GM21737 (cell line): ENCODE results near the gene FGF21.
"Not testable (repeated sequence)": the region's sequence is repeated elsewhere in the genome, so short reads cannot be mapped to it uniquely, and the experiment has no call there.

Source experiments
- ATAC-seq: cut with Tn5 transposase; IDR thresholded peaks from one replicate; pipeline ENCODE4 v1.9.1; 2021; ENCODE audit warnings: mild to moderate bottlenecking, moderate library complexity; ENCODE audit not compliant: unreplicated experiment

Gene FGF21

GRCh38 chr19:48755084-48755641, at the start of gene FGF21:
FGF21 (plus strand) TSS chr19:48755524; CDS start chr19:48756237, 713 bp downstream.
- no peak for ATAC-seq

- no peak for ATAC-seq
Observed at GRCh38 chr19:48708471-48708870, 46.9 kb upstream of the FGF21 start.

DNA sequence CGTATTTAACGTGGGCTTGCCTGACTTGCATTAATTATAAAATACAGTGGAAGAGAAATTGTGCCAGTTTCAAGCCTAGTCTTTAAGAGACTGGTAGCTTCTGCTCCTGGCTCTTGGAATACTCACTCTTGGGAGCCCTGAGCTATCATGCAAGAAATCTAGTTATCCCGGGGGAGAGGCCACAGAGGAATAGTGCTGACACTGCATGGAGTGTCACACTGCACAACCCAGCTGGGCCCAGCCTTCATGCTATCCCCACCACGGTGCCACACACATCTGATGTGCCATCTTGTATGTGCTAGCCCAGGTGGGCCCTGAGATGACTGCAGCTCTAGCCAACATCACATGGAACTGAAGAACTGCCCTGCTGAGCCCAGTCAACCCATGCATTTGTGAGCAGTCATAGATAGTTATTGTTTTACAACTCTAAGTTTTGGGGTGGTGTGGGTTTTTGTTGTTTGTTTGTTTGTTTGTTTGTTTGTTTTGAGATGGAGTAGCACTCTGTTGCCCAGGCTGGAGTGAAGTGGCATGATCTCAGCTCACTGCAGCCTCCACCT, 44.1 kb upstream of the FGF21 start:
- ATAC-seq = no peak

- ATAC-seq = no peak
Observed at GRCh38 chr19:48713041-48713863, 42.1 kb upstream of the FGF21 start.

- peak; percentile 85 for ATAC-seq
Observed at GRCh38 chr19:48713864-48714755, 41.2 kb upstream of the FGF21 start.

DNA sequence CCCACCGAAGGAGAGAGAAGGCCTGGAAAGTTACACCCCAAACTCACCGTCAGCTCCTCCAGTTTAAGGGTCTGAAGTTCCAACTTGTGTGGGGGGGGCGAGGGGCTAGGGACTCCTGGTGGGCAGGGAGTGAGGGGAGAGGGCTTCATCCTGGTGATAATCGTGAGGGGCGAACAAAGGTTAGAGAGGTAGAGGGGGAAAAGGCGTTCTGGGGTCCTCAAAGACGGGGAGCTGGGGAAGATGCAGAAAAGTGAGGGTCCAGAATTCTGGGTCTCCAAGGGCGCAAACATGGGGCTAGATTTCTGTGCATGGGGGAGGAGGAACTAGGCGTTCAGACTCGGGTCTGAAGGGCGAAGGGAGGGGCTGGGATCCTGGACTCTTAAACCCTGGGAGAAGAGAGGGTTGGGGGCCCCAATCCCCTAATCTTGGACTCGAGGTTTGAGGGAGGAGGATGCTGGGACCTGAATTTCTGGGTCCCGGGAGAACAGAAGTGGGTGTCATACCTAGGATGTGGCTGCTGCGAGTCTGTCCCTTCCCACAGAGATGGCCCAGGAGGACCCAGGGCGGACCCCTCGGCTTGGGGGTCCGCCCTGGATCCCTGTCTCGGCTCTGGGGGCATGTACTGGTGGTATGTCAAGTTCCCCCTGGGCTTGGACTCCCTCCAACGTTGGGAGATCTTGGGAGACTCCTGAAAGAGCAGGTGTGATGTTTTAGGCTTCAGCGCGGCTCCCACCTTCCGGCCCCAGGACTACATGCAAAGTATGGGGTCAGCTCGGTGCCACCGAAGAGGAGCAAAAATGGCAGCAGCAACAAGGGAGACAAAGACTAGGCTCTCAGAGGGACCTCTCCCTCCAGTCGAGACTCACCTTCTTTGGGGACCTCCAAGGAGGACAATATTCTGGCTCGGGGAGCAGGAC, 40.3 kb upstream of the FGF21 start:
- ATAC-seq = no peak

DNA sequence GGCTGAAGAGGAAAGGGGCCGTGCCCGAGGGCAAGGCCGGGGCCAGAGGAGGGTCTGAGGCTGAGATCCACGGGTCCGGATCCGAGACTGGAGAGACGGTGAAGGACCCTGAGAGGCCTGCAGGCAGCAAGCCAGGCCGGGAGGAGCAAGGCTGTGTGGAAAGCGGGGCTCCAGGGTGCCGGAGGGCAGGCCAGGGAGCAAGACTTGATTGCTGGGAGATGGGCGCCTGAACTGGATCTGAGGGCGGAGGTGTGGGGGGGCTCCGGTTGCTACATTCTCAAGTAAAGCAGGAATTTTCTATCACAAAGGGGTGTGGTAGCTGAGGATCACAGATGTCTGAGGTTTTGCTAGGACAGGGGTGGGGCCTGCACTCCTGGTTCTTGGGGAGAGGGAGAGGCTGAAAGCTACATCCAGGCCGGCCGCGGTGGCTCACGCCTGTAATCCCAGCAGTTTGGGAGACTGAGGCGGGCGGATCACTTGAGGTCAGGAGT, 39.6 kb upstream of the FGF21 start:
- ATAC-seq = no peak

DNA sequence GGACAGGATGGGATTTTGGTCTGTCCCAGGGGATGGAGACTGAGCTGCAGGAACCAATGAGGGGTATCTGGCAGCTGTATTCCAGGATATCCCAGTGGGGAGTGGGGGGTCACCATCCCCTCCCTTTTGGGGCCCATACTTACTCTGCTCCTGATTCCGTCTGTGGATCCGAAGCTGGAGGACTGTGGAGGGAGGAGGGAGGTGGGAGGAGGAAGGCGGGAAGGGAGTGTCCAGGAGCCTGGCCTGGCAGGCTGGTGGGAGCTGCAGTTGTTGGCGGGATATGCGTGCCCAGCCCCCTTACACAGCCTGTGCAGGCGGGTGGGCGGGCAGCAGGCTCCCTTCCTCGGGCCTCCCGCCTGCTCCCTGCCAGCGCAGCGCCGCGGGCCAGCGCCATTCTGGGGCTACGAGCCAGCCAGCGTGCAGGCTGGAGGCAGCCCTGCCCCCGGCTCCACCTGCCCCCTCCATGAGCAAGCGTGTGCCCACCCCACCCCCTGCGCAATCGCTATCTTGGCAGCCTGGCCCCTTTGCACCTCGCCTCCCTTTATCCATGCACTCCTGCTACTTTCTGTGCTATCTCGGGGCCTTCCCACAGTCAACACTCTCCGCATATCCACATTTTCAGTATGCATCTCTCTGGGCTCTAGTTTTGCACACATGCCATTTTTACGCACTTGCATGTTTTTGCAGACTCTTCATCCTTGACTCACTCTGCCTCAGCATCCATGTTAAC, 38.6 kb upstream of the FGF21 start:
- ATAC-seq = no peak

- ATAC-seq = not testable (repeated sequence)
Observed at GRCh38 chr19:48718106-48718505, 37.2 kb upstream of the FGF21 start.

GRCh38 chr19:48718711-48719231, 36.6 kb upstream of the FGF21 start:
- ATAC-seq = no peak

- no peak for ATAC-seq
Observed at GRCh38 chr19:48719263-48720171, 35.8 kb upstream of the FGF21 start, which contains the start of gene MAMSTR. MAMSTR (minus strand) TSS chr19:48719725; CDS start chr19:48719031, 694 bp downstream.

DNA sequence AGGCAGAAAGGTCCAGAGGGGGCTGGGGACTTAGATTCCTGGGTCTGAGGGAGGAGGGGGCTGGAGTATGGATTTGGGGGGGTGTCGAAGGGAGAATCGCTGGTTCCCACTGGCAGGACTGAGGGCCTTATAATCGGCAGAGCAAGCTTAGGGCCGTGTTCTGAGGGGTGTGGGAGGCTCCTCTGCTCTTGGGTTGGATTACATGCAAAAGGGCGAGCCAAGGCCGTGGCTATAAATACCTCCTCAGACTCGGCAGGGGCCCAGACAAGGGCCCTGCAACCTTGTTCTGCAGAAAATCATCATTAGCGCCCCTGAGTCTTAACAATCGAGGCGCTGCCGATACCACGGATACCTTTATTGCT, 35.1 kb upstream of the FGF21 start:
- no peak for ATAC-seq

DNA sequence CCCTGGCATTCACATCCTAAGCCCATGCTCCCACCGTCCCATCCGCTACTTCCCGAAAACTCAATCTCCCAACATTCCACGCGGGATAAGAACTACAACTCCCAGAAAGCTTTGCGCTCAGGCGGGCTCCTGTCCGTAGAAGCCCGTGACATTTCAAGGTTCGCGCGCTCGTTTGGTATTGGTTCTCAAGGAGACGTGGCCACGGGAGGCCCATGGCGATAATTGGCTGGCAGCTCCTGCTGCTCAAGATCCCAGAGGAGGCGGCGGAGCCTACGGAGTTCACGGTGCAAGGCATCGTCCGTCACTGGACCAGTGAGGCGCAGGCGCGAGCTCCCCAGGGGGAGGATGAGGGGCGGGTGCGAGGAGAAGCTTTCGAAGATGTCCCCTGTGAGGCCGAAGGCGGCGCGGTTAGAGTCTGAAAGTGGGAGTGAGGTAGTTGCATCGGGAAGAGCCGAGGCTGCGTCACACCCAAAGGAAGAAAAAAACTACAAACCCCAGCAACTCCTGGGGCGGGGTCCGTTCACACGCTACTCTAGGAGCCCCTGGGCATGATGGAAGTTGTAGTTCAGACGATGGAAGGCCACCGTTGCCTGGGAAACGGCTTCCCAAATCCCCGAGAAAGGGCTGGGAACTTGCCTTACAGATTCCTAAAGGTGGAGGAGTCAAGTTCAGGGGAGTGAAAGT, 34.6 kb upstream of the FGF21 start:
- ATAC-seq = peak; percentile 71

GRCh38 chr19:48722196-48722708, 33.1 kb upstream of the FGF21 start:
- ATAC-seq = no peak

- no peak for ATAC-seq
Observed at GRCh38 chr19:48724796-48725753, 30.2 kb upstream of the FGF21 start.

DNA sequence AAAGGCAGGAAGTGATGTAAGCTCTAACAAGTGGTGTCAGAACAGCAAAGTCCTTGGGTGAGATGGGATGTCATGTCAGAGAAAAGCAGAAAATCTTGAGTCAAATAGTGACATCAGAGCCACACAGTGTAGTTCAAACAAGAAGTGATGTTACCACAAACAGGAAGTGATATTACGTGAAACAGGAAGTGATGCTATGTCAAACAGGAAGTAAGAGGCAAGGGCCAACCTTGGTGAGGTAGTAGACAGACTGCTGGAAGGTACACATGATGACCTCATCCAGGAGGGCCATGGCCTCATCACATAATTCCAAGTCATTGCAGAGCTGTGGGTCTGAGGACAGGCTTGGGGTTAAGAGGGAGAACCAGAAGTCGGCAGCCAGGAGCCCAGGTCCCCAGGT, 28.8 kb upstream of the FGF21 start:
- no peak for ATAC-seq
